HG03039 (cell line): Measurements from ENCODE around the gene DMXL2.
"Not testable (repeated sequence)": the region's sequence is repeated elsewhere in the genome, so short reads cannot be mapped to it uniquely, and the experiment has no call there.

Source experiments
- ATAC-seq: cut with Tn5 transposase; IDR thresholded peaks from one replicate; pipeline ENCODE4 v1.9.1; 2021; ENCODE audit warnings: mild to moderate bottlenecking, moderate library complexity; ENCODE audit not compliant: unreplicated experiment

DMXL2 gene

GRCh38 chr15:51576911-51577500 is 45.6 kb downstream of the DMXL2 start:
- no peak for ATAC-seq

- ATAC-seq: no peak
Measured at GRCh38 chr15:51576286-51576850, 46.2 kb downstream of the DMXL2 start.

GRCh38 chr15:51575775-51576174 is 46.8 kb downstream of the DMXL2 start:
- no peak for ATAC-seq

- not testable (repeated sequence) for ATAC-seq
Measured at GRCh38 chr15:51573352-51573751, 49.2 kb downstream of the DMXL2 start.

- ATAC-seq: not testable (repeated sequence)
Measured at GRCh38 chr15:51568939-51569784, 53.4 kb downstream of the DMXL2 start.

GRCh38 chr15:51561271-51561670 is 61.3 kb downstream of the DMXL2 start:
- ATAC-seq: no peak

GRCh38 chr15:51558876-51559275 is 63.7 kb downstream of the DMXL2 start:
- ATAC-seq: no peak

GRCh38 chr15:51558411-51558810 is 64.2 kb downstream of the DMXL2 start:
- ATAC-seq: no peak

GRCh38 chr15:51550841-51551240 is 71.7 kb downstream of the DMXL2 start:
- no peak for ATAC-seq

- no peak for ATAC-seq
Measured at GRCh38 chr15:51547656-51548055, 74.9 kb downstream of the DMXL2 start.

GRCh38 chr15:51536965-51537574 is 85.5 kb downstream of the DMXL2 start:
- no peak for ATAC-seq

- no peak for ATAC-seq
Measured at GRCh38 chr15:51533672-51534398, 88.7 kb downstream of the DMXL2 start.

GRCh38 chr15:51526955-51527354 is 95.6 kb downstream of the DMXL2 start:
- no peak for ATAC-seq

GRCh38 chr15:51524376-51524775 is 98.2 kb downstream of the DMXL2 start:
- ATAC-seq: no peak

- ATAC-seq: no peak
Measured at GRCh38 chr15:51516291-51516690, 106.3 kb downstream of the DMXL2 start.

- no peak for ATAC-seq
Measured at GRCh38 chr15:51505251-51505650, 117.3 kb downstream of the DMXL2 start.

GRCh38 chr15:51503003-51503402 is 119.6 kb downstream of the DMXL2 start:
- no peak for ATAC-seq

GRCh38 chr15:51499379-51499976 is 123.1 kb downstream of the DMXL2 start:
- ATAC-seq: no peak

GRCh38 chr15:51497806-51498205 is 124.8 kb downstream of the DMXL2 start:
- no peak for ATAC-seq

GRCh38 chr15:51496246-51496645 is 126.3 kb downstream of the DMXL2 start:
- ATAC-seq: no peak
